Right lobe of liver (tissue), 6 donors: Measurements from ENCODE around the gene DNAJC25. TPM values are rescaled to one million over a fixed set of nuclear protein-coding genes. Genes with fewer than 3 reads are reported as not detected.

Experiments used
- ATAC-seq, 4 donors: fragments of 200-7000 bp; cut with Tn5 transposase; one replicate each; pipeline ENCODE4 v1.9.1; 2020; ENCODE audit warnings: mild to moderate bottlenecking in 4 of 4, moderate library complexity in 4 of 4
- DNase-seq, 3 donors: peaks; one replicate each; pipeline ENCODE4 v3.0.0-alpha.2; 2020
- H3K27ac ChIP-seq, 3 donors: fragments of 200-600 bp; one replicate each; pipeline ENCODE4 v1.8.0; 2022
- H3K27me3 ChIP-seq, 2 donors: fragments of 200-600 bp; one replicate each; pipeline ENCODE4 v1.8.0; 2022
- H3K36me3 ChIP-seq, 4 donors: fragments of 200-600 bp; sonication (generic) in 1 of 4; one replicate each; pipeline versions ENCODE4 v1.5.1 to v1.8.0; 2017 to 2022; ENCODE audit warnings: control low read depth in 1 of 4
- H3K4me1 ChIP-seq, 4 donors: fragments of 200-600 bp; sonication (generic) in 1 of 4; one replicate each; pipeline versions ENCODE4 v1.5.1 to v1.8.0; 2017 to 2022; ENCODE audit warnings: control low read depth in 1 of 4
- H3K4me3 ChIP-seq, 3 donors: fragments of 200-600 bp; one replicate each; pipeline ENCODE4 v1.8.0; 2022
- H3K9me3 ChIP-seq, 4 donors: fragments of 200-600 bp; sonication (generic) in 1 of 4; one replicate each; pipeline versions ENCODE4 v1.5.1 to v1.8.0; 2017 to 2022; ENCODE audit warnings: control low read depth in 1 of 4
- POLR2A ChIP-seq: fragments of 450-650 bp; IDR thresholded peaks from one replicate; pipeline ENCODE4 v1.6.1; 2017; ENCODE audit warnings: antibody characterized with exemption, mild to moderate bottlenecking
- WGBS: methylation state at CpG from one replicate; pipeline ENCODE4 v1.1.6; 2018; ENCODE audit warnings: low coverage, low lambda C conversion rate; ENCODE audit not compliant: insufficient coverage; ENCODE audit errors: missing lambda C conversion rate; 5-methylcytosine and 5-hydroxymethylcytosine counted together
- intact Hi-C, 2 donors: fragments of 100-400 bp; cut with DNase I; formaldehyde crosslinking; loops; one replicate each; pipeline versions ENCODE4 v1.11.2 to v1.14.1; 2022
- total RNA-seq, 6 experiments: library from RNA; depleted of rRNA in 2 of 6; stranded (reverse); fragments of >200 nt in 2 of 6; fragmentation: NEBNext Ultra II Directional in 3 of 6; extraction: Animal tissue kit (Norgen Biotek cat#: 25700) in 3 of 6; gene quantifications; one replicate each; pipeline versions ENCODE4 v1.1.0 to v1.2.4, GENCODE V29; 2016 to 2023
- TF ChIP-seq, protein P1 (sequence below), 4 donors: fragments of 200-600 bp in 3 of 4; fragments of 450-650 bp in 1 of 4; IDR thresholded peaks; one replicate each; pipeline versions ENCODE4 v1.5.1 to v1.8.0; 2016 to 2022; ENCODE audit warnings: antibody characterized with exemption in 4 of 4, mild to moderate bottlenecking in 2 of 4
- donor health status: DM: no; HTN: yes; CAD: no.
- donor health status: DM: no; HTN: no; CAD: no.
- donor health status: DM: no; HTN: no; CAD: no.
- donor health status: DM: no; HTN: yes; CAD: no.
- donor health status: DM: no; HTN: yes; CAD: no.

DNAJC25 gene
- total RNA-seq, 6 experiments from 2014 or later, result 12.2 to 32.8 (median 18.2) TPM

DNA sequence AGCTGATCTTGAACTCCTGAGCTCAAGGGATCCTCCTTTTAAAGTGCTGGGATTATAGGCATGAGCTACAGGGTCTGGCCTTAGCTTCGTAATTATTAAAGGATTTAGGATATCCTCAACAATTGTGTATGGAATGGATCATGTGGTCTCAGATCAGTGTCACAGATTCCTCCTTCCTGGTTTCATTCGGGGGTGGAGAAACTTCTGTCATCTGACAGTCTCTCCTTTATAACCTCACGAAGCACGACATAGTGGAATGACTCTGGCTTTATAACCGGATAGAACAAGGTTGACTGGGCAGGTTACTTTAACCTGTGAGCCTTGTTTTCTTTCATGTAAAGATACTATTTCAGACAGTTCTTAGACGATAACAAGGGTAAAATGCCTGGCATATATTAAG is 25.9 kb downstream of the DNAJC25 start:
- no peak overlapping the region for H3K4me3 ChIP-seq
- H3K27ac ChIP-seq, result no peak overlapping the region
- 87% methylated on average over 6 of the region's 6 CpGs for WGBS
- peaks cover 2 to 31% (median 11%) of the 10 kb centered on the region in 4 donors for H3K36me3 ChIP-seq
- no peaks in the 10 kb centered on the region for H3K27me3 ChIP-seq
- ATAC-seq (no peak), DNase-seq (no peak)
- peaks cover 0 to 2% (median 0%) of the 10 kb centered on the region in 4 donors for H3K4me1 ChIP-seq
- intact Hi-C loops, result no loop called here
- no peak for TF ChIP-seq POLR2A
- TF ChIP-seq, protein P1, sequence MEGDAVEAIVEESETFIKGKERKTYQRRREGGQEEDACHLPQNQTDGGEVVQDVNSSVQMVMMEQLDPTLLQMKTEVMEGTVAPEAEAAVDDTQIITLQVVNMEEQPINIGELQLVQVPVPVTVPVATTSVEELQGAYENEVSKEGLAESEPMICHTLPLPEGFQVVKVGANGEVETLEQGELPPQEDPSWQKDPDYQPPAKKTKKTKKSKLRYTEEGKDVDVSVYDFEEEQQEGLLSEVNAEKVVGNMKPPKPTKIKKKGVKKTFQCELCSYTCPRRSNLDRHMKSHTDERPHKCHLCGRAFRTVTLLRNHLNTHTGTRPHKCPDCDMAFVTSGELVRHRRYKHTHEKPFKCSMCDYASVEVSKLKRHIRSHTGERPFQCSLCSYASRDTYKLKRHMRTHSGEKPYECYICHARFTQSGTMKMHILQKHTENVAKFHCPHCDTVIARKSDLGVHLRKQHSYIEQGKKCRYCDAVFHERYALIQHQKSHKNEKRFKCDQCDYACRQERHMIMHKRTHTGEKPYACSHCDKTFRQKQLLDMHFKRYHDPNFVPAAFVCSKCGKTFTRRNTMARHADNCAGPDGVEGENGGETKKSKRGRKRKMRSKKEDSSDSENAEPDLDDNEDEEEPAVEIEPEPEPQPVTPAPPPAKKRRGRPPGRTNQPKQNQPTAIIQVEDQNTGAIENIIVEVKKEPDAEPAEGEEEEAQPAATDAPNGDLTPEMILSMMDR (IDR thresholded peaks at IDR 0.05), result no peak
- no peaks in the 10 kb centered on the region for H3K9me3 ChIP-seq

DNA sequence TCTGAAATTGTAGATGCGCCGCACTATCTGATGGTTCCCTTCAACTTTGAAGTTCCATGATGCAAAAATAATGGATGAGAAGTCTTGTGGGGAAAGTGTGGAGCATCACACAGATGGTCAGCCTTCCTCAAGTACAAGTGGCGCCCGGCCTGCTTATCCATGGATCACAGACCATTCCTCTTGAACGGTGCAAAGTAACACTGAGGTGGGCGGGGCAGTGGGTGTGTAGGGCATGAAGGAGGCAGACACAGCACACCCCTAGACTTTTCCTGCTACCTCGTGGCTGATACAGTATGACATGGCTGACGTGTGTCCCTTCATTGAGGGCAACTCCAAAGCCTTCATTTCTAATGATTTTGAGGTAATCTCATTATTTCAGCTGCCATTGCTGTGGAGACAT is 27.8 kb downstream of the DNAJC25 start:
- DNase-seq (peak in 1 of 3 donors; percentile 49), ATAC-seq (peak in 1 of 4 donors; percentile 4)
- intact Hi-C loops, result no loop called here
- H3K4me3 ChIP-seq, result no peak overlapping the region
- H3K9me3 ChIP-seq, result no peaks in the 10 kb centered on the region
- TF ChIP-seq, protein P1 (IDR thresholded peaks at IDR 0.05), result no peak
- TF ChIP-seq POLR2A, result no peak
- H3K27ac ChIP-seq, result no peak overlapping the region
- 82% methylated on average over 5 of the region's 8 CpGs for WGBS
- no peaks in the 10 kb centered on the region for H3K27me3 ChIP-seq
- peaks cover 1 to 16% (median 3%) of the 10 kb centered on the region in 4 donors for H3K36me3 ChIP-seq
- peaks cover 0 to 8% (median 0%) of the 10 kb centered on the region in 4 donors for H3K4me1 ChIP-seq

DNA sequence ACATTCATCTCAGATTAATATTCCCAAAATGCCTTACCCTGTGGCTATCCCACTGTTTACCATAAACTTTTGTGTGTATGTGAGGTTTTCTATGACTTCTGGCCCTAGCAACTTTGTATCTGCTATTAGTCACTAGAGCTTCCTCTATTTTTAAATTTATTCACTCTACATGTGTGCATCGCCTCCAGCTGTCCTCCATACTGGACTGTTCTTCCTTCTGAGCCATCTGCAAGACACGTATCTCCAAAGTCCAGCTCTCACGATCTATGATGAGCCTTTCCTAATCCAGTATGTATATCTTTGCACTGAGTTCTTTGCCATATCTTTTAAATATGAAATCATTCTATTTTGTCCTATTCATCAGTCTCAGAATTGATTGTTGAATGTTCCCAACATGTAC is 28.6 kb downstream of the DNAJC25 start:
- DNase-seq (no peak), ATAC-seq (no peak)
- H3K4me3 ChIP-seq, result no peak overlapping the region
- H3K4me1 ChIP-seq, result peaks cover 0 to 8% (median 0%) of the 10 kb centered on the region in 4 donors
- H3K36me3 ChIP-seq, result peaks cover 0 to 9% (median 2%) of the 10 kb centered on the region in 4 donors
- 83% methylated on average over 3 of the region's 3 CpGs for WGBS
- no peak for TF ChIP-seq POLR2A
- TF ChIP-seq, protein P1 (IDR thresholded peaks at IDR 0.05), result no peak
- no peaks in the 10 kb centered on the region for H3K9me3 ChIP-seq
- intact Hi-C loops, result no loop called here
- H3K27me3 ChIP-seq, result no peaks in the 10 kb centered on the region
- H3K27ac ChIP-seq, result no peak overlapping the region

DNA sequence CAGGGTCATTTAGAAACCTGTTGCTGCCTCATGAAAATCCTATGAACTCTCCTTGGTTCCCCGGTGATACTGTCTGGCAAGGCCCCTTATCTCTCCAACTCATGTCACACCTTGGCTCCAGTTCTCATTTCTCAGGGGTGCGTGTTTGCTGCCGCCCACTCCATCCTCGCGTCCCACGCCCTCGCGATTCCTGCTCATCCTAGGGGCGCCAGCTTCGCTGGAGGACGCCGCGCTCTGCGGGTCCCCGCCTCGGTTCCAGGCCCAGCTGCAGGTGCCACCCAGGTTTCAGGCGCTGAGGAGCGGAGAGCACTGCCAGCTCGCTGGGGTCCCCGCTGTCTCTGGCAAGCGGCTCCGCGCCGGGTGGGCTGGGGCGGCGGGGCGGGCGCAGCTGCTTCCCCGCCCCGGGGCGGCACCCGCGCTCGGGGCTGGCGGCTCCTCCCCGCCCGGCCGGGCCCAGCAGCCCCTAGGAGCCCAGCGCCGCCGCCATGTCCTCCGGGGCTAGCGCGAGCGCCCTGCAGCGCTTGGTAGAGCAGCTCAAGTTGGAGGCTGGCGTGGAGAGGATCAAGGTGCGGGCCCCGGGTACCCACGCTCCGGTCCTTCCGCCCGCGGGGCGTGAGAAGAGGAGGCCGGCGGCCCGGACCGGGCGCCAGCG is 30.1 kb downstream of the DNAJC25 start, which contains the start of gene GNG10:
GNG10 (plus strand) TSS at position 456 of the 652 bp plus-strand sequence; CDS start at position 486, 30 bp downstream.
- Histone ChIP-seq H3K4me3 (peak within 1 kb of the TSS; percentile 54 to 78 (median 69)), H3K36me3 (no peaks in the 10 kb centered on the region), H3K4me1 (peaks cover 0 to 8% (median 0%) of the 10 kb centered on the region in 4 donors), H3K27ac (peak within 1 kb of the TSS; percentile 56 to 80 (median 76)), H3K9me3 (no peaks in the 10 kb centered on the region), H3K27me3 (no peaks in the 10 kb centered on the region)
- WGBS, result under 1% methylated on average over 21 of the region's 61 CpGs
- ATAC-seq, result peak; percentile 88 to 96 (median 91)
- peak; percentile 64 to 77 (median 77) for DNase-seq
- intact Hi-C loops, result no loop called here
- TF ChIP-seq, protein P1 (IDR thresholded peaks at IDR 0.05), result no peak
- peak; percentile 59 for TF ChIP-seq POLR2A
